Adrenal gland (tissue), 12 donors: ENCODE results near the gene EEF1G. TPM values are rescaled to one million over a fixed set of nuclear protein-coding genes. Genes with fewer than 3 reads are reported as not detected.

Experiments used
- DNase-seq, 7 donors: peaks; one replicate each; pipeline ENCODE4 v3.0.0-alpha.2; 2019 to 2020
- H3K27ac ChIP-seq, 5 donors: fragments of 200-600 bp; sonication (generic) in 4 of 5; 1 replicate in 3 of 5; 2 replicates in 2 of 5; pipeline versions ENCODE4 v1.5.1 to v1.8.0; 2016 to 2020; ENCODE audit warnings: mild to moderate bottlenecking in 1 of 5
- H3K27me3 ChIP-seq: fragments of 200-600 bp; 2 replicates; pipeline ENCODE4 v1.8.0; 2021
- H3K36me3 ChIP-seq, 2 donors: fragments of 200-600 bp; replicated peaks in 1 of 2; 1 replicate in 1 of 2; 2 replicates in 1 of 2; pipeline versions ENCODE4 v1.5.1 to v1.8.0; 2018 to 2022
- H3K4me1 ChIP-seq, 2 donors: fragments of 200-600 bp; replicated peaks in 1 of 2; 1 replicate in 1 of 2; 2 replicates in 1 of 2; pipeline versions ENCODE4 v1.5.1 to v1.8.0; 2018 to 2021
- H3K4me3 ChIP-seq, 4 donors: fragments of 200-600 bp; sonication (generic) in 3 of 4; one replicate each; pipeline ENCODE4 v1.5.1; 2016 to 2018
- H3K9me3 ChIP-seq, 3 donors: fragments of 200-600 bp; sonication (generic) in 1 of 3; replicated peaks in 1 of 3; 1 replicate in 2 of 3; 2 replicates in 1 of 3; pipeline versions ENCODE4 v1.5.1 to v1.8.0; 2016 to 2021
- CTCF ChIP-seq, 6 experiments: fragments of 450-650 bp in 4 of 6; fragments of 200-600 bp in 2 of 6; sonication (generic) in 1 of 6; IDR thresholded peaks; 1 replicate in 5 of 6; 2 replicates in 1 of 6; pipeline versions ENCODE4 v1.5.1 to v1.8.0; 2016 to 2021; ENCODE audit warnings: antibody characterized with exemption in 6 of 6, mild to moderate bottlenecking in 2 of 6, moderate library complexity in 1 of 6
- POLR2A ChIP-seq, 2 donors: fragments of 450-650 bp; IDR thresholded peaks; one replicate each; pipeline ENCODE4 v1.6.1; 2017; ENCODE audit warnings: antibody characterized with exemption in 2 of 2, mild to moderate bottlenecking in 2 of 2, moderate library complexity in 1 of 2
- WGBS, 4 donors: extraction: QIAGEN DNeasy Blood & Tissue Kit in 2 of 4; methylation state at CpG; one replicate each; pipeline versions ENCODE4 v1.1.5 to v1.1.7; 2013 to 2017; 5-methylcytosine and 5-hydroxymethylcytosine counted together
- intact Hi-C, 2 donors: fragments of 100-400 bp; cut with DNase I; formaldehyde crosslinking; loops; one replicate each; pipeline versions ENCODE4 v1.14.1 to v1.15.0; 2022 to 2023
- polyA plus RNA-seq, 3 donors: library from polyadenylated mRNA; stranded (reverse); fragments of 200-250 nt in 2 of 3; fragments of 350-450 nt in 1 of 3; fragmentation: Illumina TruSeq in 1 of 3; extraction: RNeasy Lipid Tissue Mini Kit (QIAGEN cat#74804) in 1 of 3; gene quantifications; one replicate each; pipeline ENCODE4 v1.2.3, GENCODE V29; 2013 to 2014
- total RNA-seq, 9 donors: library from RNA; depleted of rRNA in 4 of 9; stranded (reverse); fragments of >200 nt in 4 of 9; fragments of 120-200 nt in 1 of 9; fragmentation: NEBNext Ultra II Directional in 1 of 9; extraction: Animal tissue kit (Norgen Biotek cat#: 25700) in 1 of 9; gene quantifications; one replicate each; pipeline versions ENCODE4 v1.1.0 to v1.2.4, GENCODE V29; 2013 to 2023
- donor health status: healthy with polysubstance abuse.
- donor health status: Bipolar disorder and iron deficiency.
- donor health status: DM: yes; HTN: yes; CAD: no.
- donor health status: DM: no; HTN: no; CAD: no.
- donor health status: DM: no; HTN: no; CAD: no.
- donor health status: DM: yes; HTN: yes; CAD: no.

The EEF1G gene
- total and polyA plus RNA-seq, 12 donors: 646 to 1,585 (median 1,183) TPM

DNA sequence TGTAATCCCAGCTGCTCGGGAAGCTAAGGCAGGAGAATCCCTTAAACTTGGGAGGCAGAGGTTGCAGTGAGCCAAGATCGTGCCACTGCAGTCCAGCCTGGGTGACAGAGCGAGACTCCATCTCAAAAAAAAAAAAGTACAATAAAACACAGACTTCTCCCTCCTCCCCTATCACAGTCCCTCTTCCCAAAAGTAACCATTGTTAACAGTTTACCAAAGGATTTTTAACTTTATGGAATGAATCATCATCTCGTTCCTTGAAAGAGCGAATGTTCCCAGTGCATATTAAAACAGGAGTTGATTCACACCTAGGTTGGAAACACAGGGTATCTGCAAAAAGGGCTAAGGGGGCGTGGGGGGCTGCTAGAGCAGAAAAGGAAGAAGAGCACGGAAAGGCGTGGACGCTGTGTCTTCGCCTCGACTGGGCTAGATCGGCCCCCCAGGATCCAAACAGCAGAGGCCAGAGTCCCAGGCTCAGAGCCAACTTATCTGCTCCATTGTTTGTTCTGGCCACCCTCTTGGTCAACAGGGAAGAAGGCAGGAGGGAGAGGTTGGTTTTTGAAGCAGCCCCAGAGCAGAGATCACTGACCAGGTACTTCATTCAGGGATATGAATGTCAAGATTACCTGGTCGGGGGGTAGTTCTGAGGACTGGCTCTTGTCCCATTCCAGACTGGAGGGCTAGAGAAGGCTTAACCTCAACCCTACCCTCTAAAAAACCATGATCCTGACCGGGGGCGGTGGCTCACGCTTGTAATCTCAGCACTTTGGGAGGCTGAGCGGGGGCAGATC, 25.0 kb downstream of the EEF1G start:
- H3K27me3 ChIP-seq: no peaks in the 10 kb centered on the region
- H3K9me3 ChIP-seq: no peaks in the 10 kb centered on the region
- 64 to 73% (median 70%) methylated on average over 17 of the region's 17 CpGs for WGBS, 4 donors
- H3K36me3 ChIP-seq: no peaks in the 10 kb centered on the region
- H3K27ac ChIP-seq: peak overlapping the region in 1 of 5 donors; percentile 36
- DNase-seq: no peak
- intact Hi-C loops: no loop called here
- no peak overlapping the region for H3K4me3 ChIP-seq
- peaks cover 29 to 54% of the 10 kb centered on the region in 2 donors for H3K4me1 ChIP-seq
- no peak for TF ChIP-seq CTCF (IDR thresholded peaks at IDR 0.05)
- TF ChIP-seq POLR2A (IDR thresholded peaks at IDR 0.05): no peak

GRCh38 chr11:62547691-62548281, 25.9 kb downstream of the EEF1G start:
- peak overlapping the region in 2 of 5 donors; percentile 88 to 96 for H3K27ac ChIP-seq
- H3K4me1 ChIP-seq: peaks cover 27 to 54% of the 10 kb centered on the region in 2 donors
- intact Hi-C loops: no loop called here
- no peaks in the 10 kb centered on the region for H3K27me3 ChIP-seq
- no peak for TF ChIP-seq POLR2A (IDR thresholded peaks at IDR 0.05)
- no peak for TF ChIP-seq CTCF (IDR thresholded peaks at IDR 0.05)
- H3K36me3 ChIP-seq: no peaks in the 10 kb centered on the region
- 58 to 67% (median 63%) methylated on average over 8 of the region's 8 CpGs for WGBS, 4 donors
- H3K4me3 ChIP-seq: peak overlapping the region in 1 of 4 donors; percentile 93
- no peaks in the 10 kb centered on the region for H3K9me3 ChIP-seq
- no peak for DNase-seq

GRCh38 chr11:62546929-62547625, 26.6 kb downstream of the EEF1G start:
- peak overlapping the region in 2 of 4 donors; percentile 93 to 95 for H3K4me3 ChIP-seq
- peaks cover 25 to 54% of the 10 kb centered on the region in 2 donors for H3K4me1 ChIP-seq
- TF ChIP-seq POLR2A (IDR thresholded peaks at IDR 0.05): no peak
- no peak for TF ChIP-seq CTCF (IDR thresholded peaks at IDR 0.05)
- 15 to 25% (median 19%) methylated on average over 28 to 40 of the region's 40 CpGs for WGBS, 4 donors
- H3K27me3 ChIP-seq: no peaks in the 10 kb centered on the region
- peak in 1 of 7 donors; percentile 28 for DNase-seq
- H3K36me3 ChIP-seq: no peaks in the 10 kb centered on the region
- H3K9me3 ChIP-seq: no peaks in the 10 kb centered on the region
- H3K27ac ChIP-seq: peak overlapping the region in 4 of 5 donors; percentile 78 to 96 (median 86)
- intact Hi-C loops: no loop called here
